Measurements from ENCODE around the gene ERF. TPM values are rescaled to one million over a fixed set of nuclear protein-coding genes. Genes with fewer than 3 reads are reported as not detected.
A peak's percentile ranks its signal among the peaks of the same experiment; 100 is the strongest.

The ERF gene
- total RNA-seq, 6 experiments from 2014 or later = 74.7 to 87.8 (median 78.8) TPM

- TF ChIP-seq CTCF (IDR thresholded peaks at IDR 0.05) = no peak
- Mint-ChIP-seq H3K4me3 (no peak overlapping the region), H3K9me3 (no peaks in the 10 kb centered on the region), H3K27ac (no peak overlapping the region), H3K36me3 (ENCODE audit: low read depth) (peaks cover 19% of the 10 kb centered on the region), H3K27me3 (ENCODE audit: insufficient read depth) (peaks cover 9% of the 10 kb centered on the region), H3K4me1 (ENCODE audit: low read depth) (peaks cover 55% of the 10 kb centered on the region)
- no peak for DNase-seq
These were observed 18.1 kb upstream of the ERF start for GRCh38 chr19:42272989-42273406.

- Mint-ChIP-seq H3K9me3 (no peaks in the 10 kb centered on the region), H3K4me3 (no peak overlapping the region), H3K4me1 (ENCODE audit: low read depth) (peaks cover 51% of the 10 kb centered on the region), H3K36me3 (ENCODE audit: low read depth) (peaks cover 19% of the 10 kb centered on the region), H3K27ac (no peak overlapping the region), H3K27me3 (ENCODE audit: insufficient read depth) (peaks cover 9% of the 10 kb centered on the region)
- no peak for TF ChIP-seq CTCF (IDR thresholded peaks at IDR 0.05)
- DNase-seq = no peak
These were observed 17.6 kb upstream of the ERF start for GRCh38 chr19:42272535-42272897.

GRCh38 chr19:42271861-42272534 lies 17.1 kb upstream of the ERF start:
- H3K4me1 Mint-ChIP-seq (ENCODE audit: low read depth) = peaks cover 46% of the 10 kb centered on the region
- H3K27ac Mint-ChIP-seq = no peak overlapping the region
- H3K36me3 Mint-ChIP-seq (ENCODE audit: low read depth) = peaks cover 19% of the 10 kb centered on the region
- DNase-seq = no peak
- no peak overlapping the region for H3K4me3 Mint-ChIP-seq
- TF ChIP-seq CTCF (IDR thresholded peaks at IDR 0.05) = no peak
- H3K9me3 Mint-ChIP-seq = no peaks in the 10 kb centered on the region
- peaks cover 5% of the 10 kb centered on the region for H3K27me3 Mint-ChIP-seq (ENCODE audit: insufficient read depth)

- TF ChIP-seq CTCF (IDR thresholded peaks at IDR 0.05) = no peak
- H3K27ac Mint-ChIP-seq = no peak overlapping the region
- H3K9me3 Mint-ChIP-seq = no peaks in the 10 kb centered on the region
- peaks cover 16% of the 10 kb centered on the region for H3K36me3 Mint-ChIP-seq (ENCODE audit: low read depth)
- no peak for DNase-seq
- H3K27me3 Mint-ChIP-seq (ENCODE audit: insufficient read depth) = peaks cover 5% of the 10 kb centered on the region
- peaks cover 36% of the 10 kb centered on the region for H3K4me1 Mint-ChIP-seq (ENCODE audit: low read depth)
- H3K4me3 Mint-ChIP-seq = no peak overlapping the region; the same call in 1 of the 2 replicates
These were observed 16.1 kb upstream of the ERF start for GRCh38 chr19:42271045-42271419.

GRCh38 chr19:42270346-42271044 lies 15.6 kb upstream of the ERF start:
- Mint-ChIP-seq H3K4me3 (no peak overlapping the region; the same call in 1 of the 2 replicates), H3K36me3 (ENCODE audit: low read depth) (peaks cover 13% of the 10 kb centered on the region), H3K27ac (no peak overlapping the region), H3K9me3 (no peaks in the 10 kb centered on the region), H3K27me3 (ENCODE audit: insufficient read depth) (peaks cover 5% of the 10 kb centered on the region), H3K4me1 (ENCODE audit: low read depth) (peaks cover 32% of the 10 kb centered on the region)
- TF ChIP-seq CTCF (IDR thresholded peaks at IDR 0.05) = 0 out of 2 replicates have a peak, but pooled peaks have one; percentile 5
- peak; percentile 82 for DNase-seq
